Measurements from ENCODE around the gene TYROBP. TPM values are rescaled to one million over a fixed set of nuclear protein-coding genes. Genes with fewer than 3 reads are reported as not detected.
A peak's percentile ranks its signal among the peaks of the same experiment; 100 is the strongest.

The TYROBP gene
- total RNA-seq, 2 experiments from 2014 or later: 0.58 to 1.1 TPM

GRCh38 chr19:35859414-35859813 lies 48.7 kb downstream of the TYROBP start:
- H3K4me1 Mint-ChIP-seq: peaks cover 5% of the 10 kb centered on the region
- H3K4me3 Mint-ChIP-seq: no peak overlapping the region
- peaks cover 63% of the 10 kb centered on the region for H3K27me3 Mint-ChIP-seq
- H3K36me3 Mint-ChIP-seq (ENCODE audit: low read depth): no peaks in the 10 kb centered on the region
- CTCF ChIA-PET: no interaction called here
- H3K9me3 Mint-ChIP-seq: no peaks in the 10 kb centered on the region
- POLR2A ChIA-PET: no interaction called here
- no peak for DNase-seq
- no peak overlapping the region for H3K27ac Mint-ChIP-seq

- H3K4me1 Mint-ChIP-seq: peaks cover 5% of the 10 kb centered on the region
- H3K9me3 Mint-ChIP-seq: no peaks in the 10 kb centered on the region
- no peaks in the 10 kb centered on the region for H3K36me3 Mint-ChIP-seq (ENCODE audit: low read depth)
- POLR2A ChIA-PET: no interaction called here
- CTCF ChIA-PET: no interaction called here
- DNase-seq: no peak
- H3K4me3 Mint-ChIP-seq: no peak overlapping the region
- peaks cover 66% of the 10 kb centered on the region for H3K27me3 Mint-ChIP-seq
- H3K27ac Mint-ChIP-seq: no peak overlapping the region
Measured at GRCh38 chr19:35858311-35858710, 49.8 kb downstream of the TYROBP start.

- no peak within 1 kb of the TSS for H3K27ac Mint-ChIP-seq
- H3K9me3 Mint-ChIP-seq: no peaks in the 10 kb centered on the region
- H3K27me3 Mint-ChIP-seq: peaks cover 68% of the 10 kb centered on the region
- H3K36me3 Mint-ChIP-seq (ENCODE audit: low read depth): no peaks in the 10 kb centered on the region
- DNase-seq: peak; percentile 38
- peaks cover 5% of the 10 kb centered on the region for H3K4me1 Mint-ChIP-seq
- POLR2A ChIA-PET: interaction anchor here (1.8 kb wide), 1 partner anchor 13 kb away, joined by 5 read pairs; no protein-coding TSS in a partner anchor
- peak within 1 kb of the TSS; percentile 67 for H3K4me3 Mint-ChIP-seq
- CTCF ChIA-PET: no interaction called here
Measured at GRCh38 chr19:35856546-35857149, 51.4 kb downstream of the TYROBP start, which contains the start of gene KIRREL2. Gene KIRREL2 (plus strand): TSS chr19:35856911. CDS start chr19:35857120, 209 bp downstream.

Other genes starting within 250 kb of the TYROBP start
- under 1 TPM; 0.65 to 0.86 TPM for gene UPK1A, start 241.8 kb downstream of the TYROBP start, total RNA-seq
- gene ZBTB32, start 203.7 kb downstream of the TYROBP start, total RNA-seq: 10 to 100 TPM; 94.8 to 96.2 TPM
- gene KMT2B, start 190.3 kb downstream of the TYROBP start, total RNA-seq: 10 to 100 TPM; 57.3 to 57.5 TPM
- 10 to 100 TPM; 78.9 to 90.5 TPM for gene IGFLR1, start 165.8 kb downstream of the TYROBP start, total RNA-seq
- 10 to 100 TPM; 35.5 to 36.2 TPM for gene U2AF1L4, start 162.9 kb downstream of the TYROBP start, total RNA-seq
- 10 to 100 TPM; 48.1 to 51.3 TPM for gene PSENEN, start 162.6 kb downstream of the TYROBP start, total RNA-seq
- 10 to 100 TPM; 13.1 to 16.2 TPM for gene LIN37, start 159.7 kb downstream of the TYROBP start, total RNA-seq
- under 1 TPM in 1 of 2 experiments, not detected in 1; 0.48 TPM for gene HSPB6, start 151.3 kb downstream of the TYROBP start, total RNA-seq
- 10 to 100 TPM; 47.1 to 52.4 TPM for gene PROSER3, start 150.1 kb downstream of the TYROBP start, total RNA-seq
- 10 to 100 TPM; 60.9 to 67.0 TPM for gene ARHGAP33, start 132.7 kb downstream of the TYROBP start, total RNA-seq
- gene PRODH2, start 95.5 kb downstream of the TYROBP start, total RNA-seq: not detected
- not detected for gene NPHS1, start 55.8 kb downstream of the TYROBP start, total RNA-seq
- under 1 TPM; 0.55 to 0.58 TPM for gene KIRREL2, start 51.4 kb downstream of the TYROBP start, total RNA-seq
- 1 to 10 TPM in 1 of 2 experiments, under 1 TPM in 1; 0.76 to 1.1 TPM for gene APLP1, start 39.7 kb downstream of the TYROBP start, total RNA-seq
- 10 to 100 TPM; 36.3 to 40.3 TPM for gene NFKBID, start 7.8 kb downstream of the TYROBP start, total RNA-seq
- gene HCST, start 5.8 kb downstream of the TYROBP start, total RNA-seq: 100 to 1,000 TPM; 204 to 218 TPM
- gene LRFN3, start 28.1 kb upstream of the TYROBP start, total RNA-seq: 10 to 100 TPM; 13.5 to 17.0 TPM
- 10 to 100 TPM; 17.3 to 18.3 TPM for gene SDHAF1, start 86.9 kb upstream of the TYROBP start, total RNA-seq
- 1 to 10 TPM; 1.6 to 2.5 TPM for gene SYNE4, start 100.5 kb upstream of the TYROBP start, total RNA-seq
- 10 to 100 TPM; 44.7 to 45.4 TPM for gene ALKBH6, start 105.9 kb upstream of the TYROBP start, total RNA-seq
- gene CLIP3, start 124.6 kb upstream of the TYROBP start, total RNA-seq: 1 to 10 TPM; 1.7 to 2.2 TPM
- 1 to 10 TPM; 5.7 TPM for gene THAP8, start 146.0 kb upstream of the TYROBP start, total RNA-seq
- gene WDR62, start 146.6 kb upstream of the TYROBP start, total RNA-seq: 10 to 100 TPM; 24.1 to 25.0 TPM
- not detected for gene OVOL3, start 202.8 kb upstream of the TYROBP start, total RNA-seq
- gene POLR2I, start 206.6 kb upstream of the TYROBP start, total RNA-seq: 10 to 100 TPM; 47.3 to 57.4 TPM
- 100 to 1,000 TPM; 185 to 200 TPM for gene TBCB, start 207.2 kb upstream of the TYROBP start, total RNA-seq
- gene CAPNS1, start 231.8 kb upstream of the TYROBP start, total RNA-seq: 100 to 1,000 TPM; 520 to 539 TPM
- not detected for gene COX7A1, start 244.2 kb upstream of the TYROBP start, total RNA-seq